GM10266 (cell line): ENCODE data around the gene GPR3.
"Not testable (repeated sequence)": the region's sequence is repeated elsewhere in the genome, so short reads cannot be mapped to it uniquely, and the experiment has no call there.

Experiments
- DNase-seq: peaks from one replicate; pipeline ENCODE4 v3.0.0; 2012; ENCODE audit errors: extremely low spot score
- CTCF ChIP-seq: IDR thresholded peaks from 2 replicates; pipeline ENCODE4 v1.5.1; 2012; ENCODE audit warnings: mild to moderate bottlenecking, low read depth; ENCODE audit not compliant: control insufficient read depth, insufficient read depth; ENCODE audit errors: missing control alignments

GPR3 gene

GRCh38 chr1:27403931-27404330, 11.5 kb downstream of the GPR3 start:
- DNase-seq: no peak
- no peak for TF ChIP-seq CTCF

GRCh38 chr1:27405074-27405473, 12.7 kb downstream of the GPR3 start:
- DNase-seq: no peak
- no peak for TF ChIP-seq CTCF

GRCh38 chr1:27405598-27406361, 13.4 kb downstream of the GPR3 start:
- not testable (repeated sequence) for DNase-seq

GRCh38 chr1:27406362-27406680, 13.9 kb downstream of the GPR3 start:
- no peak for TF ChIP-seq CTCF
- no peak for DNase-seq

GRCh38 chr1:27406791-27407190, 14.4 kb downstream of the GPR3 start:
- not testable (repeated sequence) for DNase-seq

GRCh38 chr1:27408151-27408550, 15.7 kb downstream of the GPR3 start:
- no peak for TF ChIP-seq CTCF
- no peak for DNase-seq

- no peak for TF ChIP-seq CTCF
- no peak for DNase-seq
These were observed 17.2 kb downstream of the GPR3 start for GRCh38 chr1:27409669-27410068.

GRCh38 chr1:27410709-27411108, 18.3 kb downstream of the GPR3 start:
- DNase-seq: no peak
- no peak for TF ChIP-seq CTCF
